ENCODE measurements around the gene DNPEP. TPM values are rescaled to one million over a fixed set of nuclear protein-coding genes. Genes with fewer than 3 reads are reported as not detected.

Gene DNPEP
- 10 to 100 TPM; 46.2 to 49.6 TPM for polyA plus RNA-seq

DNA sequence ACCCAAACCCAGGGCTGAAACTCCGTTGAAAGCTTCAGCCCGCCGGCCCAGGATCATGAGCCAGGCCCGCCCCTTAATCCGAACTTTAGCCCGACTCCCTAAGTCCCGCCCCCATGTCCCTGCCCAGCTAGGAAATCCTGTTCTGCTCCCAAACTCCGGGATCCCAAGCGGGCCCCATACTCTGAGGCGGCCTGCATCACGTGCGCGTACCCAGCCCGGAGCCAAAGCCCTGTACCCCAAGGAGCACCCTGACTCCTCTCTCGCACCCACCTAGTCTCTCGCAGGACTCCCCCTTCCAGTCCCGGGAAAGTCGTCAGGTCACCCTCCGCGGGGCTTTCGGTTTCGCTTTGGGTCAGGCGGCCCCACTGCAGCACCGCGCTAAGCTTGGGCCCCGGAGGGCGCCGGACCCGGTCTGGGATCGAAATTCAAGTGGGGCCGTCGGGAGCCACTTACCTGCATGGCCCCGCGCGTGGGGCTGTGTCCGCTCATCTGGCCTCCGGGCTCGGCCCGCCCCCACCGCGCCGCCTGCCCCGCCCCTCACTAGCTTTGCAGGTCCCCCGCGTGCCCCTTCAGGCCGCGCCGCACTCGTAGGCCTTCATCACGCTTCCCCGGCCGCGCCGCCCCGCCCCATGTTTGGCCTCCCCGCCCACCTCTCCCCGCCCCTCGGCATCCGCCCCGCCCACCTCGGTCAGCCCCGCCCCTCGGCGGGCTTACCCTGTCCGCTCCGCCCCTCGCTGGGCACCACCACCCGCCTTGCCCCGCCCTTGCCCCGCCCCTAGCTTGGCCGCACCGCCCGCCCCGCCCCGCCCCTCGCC lies at the start of gene DNPEP:
Gene DNPEP (minus strand): TSS at position 607 of the 815 bp plus-strand sequence. CDS start 118 bp downstream, at position 489.
- 0 to 1% methylated on average over 45 to 75 of the region's 76 CpGs for WGBS, 2 donors
- no peaks in the 10 kb centered on the region for H3K9me3 ChIP-seq (ENCODE audit: control insufficient read depth in 2 of 2, insufficient read depth in 1 of 2, low read depth in 1 of 2, low read length in 1 of 2)
- H3K4me1 ChIP-seq (ENCODE audit: control insufficient read depth in 2 of 2, insufficient read depth in 2 of 2, low read length in 1 of 2): peaks cover 4 to 6% of the 10 kb centered on the region in 2 donors
- H3K27ac ChIP-seq (ENCODE audit: low read depth in 2 of 2, low read length in 1 of 2): peak within 1 kb of the TSS; percentile 97 to 98
- peak within 1 kb of the TSS; percentile 73 to 81 for H3K4me3 ChIP-seq (ENCODE audit: low read depth in 1 of 2, low read length in 2 of 2)
- peaks cover 9 to 30% of the 10 kb centered on the region in 2 donors for H3K36me3 ChIP-seq (ENCODE audit: control insufficient read depth in 2 of 2, insufficient read depth in 2 of 2, low read length in 1 of 2)
- no peaks in the 10 kb centered on the region for H3K27me3 ChIP-seq (ENCODE audit: control insufficient read depth in 1 of 2, insufficient read depth in 2 of 2, low read length in 2 of 2)

DNA sequence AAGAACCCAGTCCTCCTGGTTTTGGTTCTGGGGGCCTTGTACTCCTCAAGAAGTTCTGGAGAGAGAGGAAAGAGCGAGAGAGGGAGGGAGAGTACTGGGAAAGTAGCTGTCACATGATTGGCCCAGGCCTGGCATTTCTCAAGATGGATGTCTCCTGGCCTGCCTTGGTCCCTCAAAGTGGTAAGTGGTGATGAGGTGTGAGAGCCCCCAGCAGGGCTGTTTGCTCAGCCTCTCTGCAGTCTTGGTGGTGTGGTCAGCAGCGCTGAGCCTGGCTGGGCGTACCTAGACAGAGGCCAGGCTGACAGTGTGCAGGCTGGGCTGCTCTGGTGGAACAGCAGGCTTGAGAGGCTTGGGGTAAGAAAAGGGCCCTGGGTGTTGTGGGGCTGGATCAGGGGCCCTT lies 49.4 kb upstream of the DNPEP start:
- H3K27ac ChIP-seq (ENCODE audit: low read depth in 2 of 2, low read length in 1 of 2): peak overlapping the region in 1 of 2 donors; percentile 63
- 84 to 92% methylated on average over 3 of the region's 3 CpGs for WGBS, 2 donors
- no peaks in the 10 kb centered on the region for H3K36me3 ChIP-seq (ENCODE audit: control insufficient read depth in 2 of 2, insufficient read depth in 2 of 2, low read length in 1 of 2)
- no peaks in the 10 kb centered on the region for H3K9me3 ChIP-seq (ENCODE audit: control insufficient read depth in 2 of 2, insufficient read depth in 1 of 2, low read depth in 1 of 2, low read length in 1 of 2)
- H3K27me3 ChIP-seq (ENCODE audit: control insufficient read depth in 1 of 2, insufficient read depth in 2 of 2, low read length in 2 of 2): peaks cover 0 to 4% of the 10 kb centered on the region in 2 donors
- no peak overlapping the region for H3K4me3 ChIP-seq (ENCODE audit: low read depth in 1 of 2, low read length in 2 of 2)
- H3K4me1 ChIP-seq (ENCODE audit: control insufficient read depth in 2 of 2, insufficient read depth in 2 of 2, low read length in 1 of 2): peaks cover 2 to 3% of the 10 kb centered on the region in 2 donors

DNA sequence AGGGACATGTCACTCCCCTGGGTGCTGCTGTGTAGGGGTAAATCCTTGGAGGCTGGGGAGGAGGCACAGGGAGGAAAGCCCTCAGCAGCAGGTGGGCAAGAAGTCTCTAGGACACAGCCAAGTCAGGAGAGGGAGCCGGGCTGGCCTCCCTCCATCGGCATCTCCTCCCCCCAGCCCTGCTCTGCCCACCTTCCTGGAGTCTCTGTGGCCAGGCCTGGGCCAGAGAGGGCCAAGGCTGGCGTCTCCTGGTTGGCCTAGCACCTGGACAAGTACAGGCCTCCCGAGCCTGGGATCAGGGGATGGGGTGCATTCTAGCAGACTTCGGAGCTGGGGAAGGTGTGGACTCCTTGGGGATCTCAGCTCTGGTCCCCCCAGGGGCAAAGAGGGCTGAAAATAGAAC lies 48.8 kb upstream of the DNPEP start:
- Histone ChIP-seq H3K27ac (ENCODE audit: low read depth in 2 of 2, low read length in 1 of 2) (peak overlapping the region; percentile 45 to 78), H3K4me1 (ENCODE audit: control insufficient read depth in 2 of 2, insufficient read depth in 2 of 2, low read length in 1 of 2) (peaks cover 0 to 1% of the 10 kb centered on the region in 2 donors), H3K36me3 (ENCODE audit: control insufficient read depth in 2 of 2, insufficient read depth in 2 of 2, low read length in 1 of 2) (no peaks in the 10 kb centered on the region), H3K4me3 (ENCODE audit: low read depth in 1 of 2, low read length in 2 of 2) (no peak overlapping the region), H3K27me3 (ENCODE audit: control insufficient read depth in 1 of 2, insufficient read depth in 2 of 2, low read length in 2 of 2) (peaks cover 0 to 4% of the 10 kb centered on the region in 2 donors), H3K9me3 (ENCODE audit: control insufficient read depth in 2 of 2, insufficient read depth in 1 of 2, low read depth in 1 of 2, low read length in 1 of 2) (no peaks in the 10 kb centered on the region)
- WGBS, 2 donors: 88 to 89% methylated on average over 5 of the region's 5 CpGs

DNA sequence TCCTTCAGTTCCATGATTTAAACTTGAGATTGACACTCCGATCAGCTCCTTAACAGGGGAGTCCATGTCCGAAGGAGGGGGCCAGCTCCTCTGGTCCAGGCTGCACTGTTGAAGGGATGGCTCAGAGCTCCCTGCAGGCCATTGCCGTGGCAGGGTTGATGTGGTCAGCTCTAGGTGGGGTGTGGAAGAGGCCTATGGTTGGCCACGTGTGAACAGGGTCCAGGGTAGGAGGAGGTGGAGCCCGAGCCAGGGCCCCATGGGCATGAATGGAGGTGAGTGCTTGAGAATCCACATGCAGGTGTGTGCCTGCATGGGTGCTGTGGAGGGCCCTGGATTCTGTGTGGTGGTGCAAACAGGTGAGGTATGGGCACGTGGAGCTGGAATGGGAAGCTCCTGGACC lies 48.0 kb upstream of the DNPEP start:
- WGBS, 2 donors: 87 to 90% methylated on average over 6 of the region's 6 CpGs
- Histone ChIP-seq H3K9me3 (ENCODE audit: control insufficient read depth in 2 of 2, insufficient read depth in 1 of 2, low read depth in 1 of 2, low read length in 1 of 2) (no peaks in the 10 kb centered on the region), H3K36me3 (ENCODE audit: control insufficient read depth in 2 of 2, insufficient read depth in 2 of 2, low read length in 1 of 2) (no peaks in the 10 kb centered on the region), H3K27me3 (ENCODE audit: control insufficient read depth in 1 of 2, insufficient read depth in 2 of 2, low read length in 2 of 2) (peaks cover 0 to 4% of the 10 kb centered on the region in 2 donors), H3K27ac (ENCODE audit: low read depth in 2 of 2, low read length in 1 of 2) (peak overlapping the region; percentile 78), H3K4me3 (ENCODE audit: low read depth in 1 of 2, low read length in 2 of 2) (no peak overlapping the region), H3K4me1 (ENCODE audit: control insufficient read depth in 2 of 2, insufficient read depth in 2 of 2, low read length in 1 of 2) (no peaks in the 10 kb centered on the region)

DNA sequence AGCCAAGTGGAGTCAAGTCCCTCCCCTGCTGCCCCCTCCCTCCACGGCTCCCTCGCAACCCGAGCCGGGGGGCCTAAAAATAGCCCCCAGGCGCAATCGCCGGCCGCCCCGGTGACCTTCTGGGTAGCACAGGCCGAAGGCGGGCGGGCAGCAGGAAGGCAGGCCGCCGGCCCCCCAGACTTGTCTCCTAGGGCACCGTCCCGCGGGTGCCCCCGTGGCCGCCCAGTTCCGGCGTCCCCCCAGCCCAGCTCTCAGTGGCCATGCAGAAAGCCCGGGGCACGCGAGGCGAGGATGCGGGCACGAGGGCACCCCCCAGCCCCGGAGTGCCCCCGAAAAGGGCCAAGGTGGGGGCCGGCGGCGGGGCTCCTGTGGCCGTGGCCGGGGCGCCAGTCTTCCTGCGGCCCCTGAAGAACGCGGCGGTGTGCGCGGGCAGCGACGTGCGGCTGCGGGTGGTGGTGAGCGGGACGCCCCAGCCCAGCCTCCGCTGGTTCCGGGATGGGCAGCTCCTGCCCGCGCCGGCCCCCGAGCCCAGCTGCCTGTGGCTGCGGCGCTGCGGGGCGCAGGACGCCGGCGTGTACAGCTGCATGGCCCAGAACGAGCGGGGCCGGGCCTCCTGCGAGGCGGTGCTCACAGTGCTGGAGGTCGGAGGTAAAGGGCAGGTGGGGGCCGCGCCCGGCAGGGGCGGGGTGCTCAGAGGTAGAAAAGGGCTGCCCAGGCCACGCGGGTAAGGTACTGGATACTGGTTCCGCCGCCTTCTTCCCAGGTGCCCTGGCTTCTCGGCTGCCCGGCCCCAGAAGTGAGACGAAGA lies 47.2 kb upstream of the DNPEP start, which contains the start of gene SPEG:
Gene SPEG (plus strand): TSS at position 126 of the 808 bp plus-strand sequence. CDS start 135 bp downstream, at position 261.
- Histone ChIP-seq H3K27me3 (ENCODE audit: control insufficient read depth in 1 of 2, insufficient read depth in 2 of 2, low read length in 2 of 2) (peaks cover 0 to 4% of the 10 kb centered on the region in 2 donors), H3K4me1 (ENCODE audit: control insufficient read depth in 2 of 2, insufficient read depth in 2 of 2, low read length in 1 of 2) (no peaks in the 10 kb centered on the region), H3K4me3 (ENCODE audit: low read depth in 1 of 2, low read length in 2 of 2) (peak within 1 kb of the TSS in 1 of 2 donors; percentile 5), H3K27ac (ENCODE audit: low read depth in 2 of 2, low read length in 1 of 2) (peak within 1 kb of the TSS; percentile 78), H3K9me3 (ENCODE audit: control insufficient read depth in 2 of 2, insufficient read depth in 1 of 2, low read depth in 1 of 2, low read length in 1 of 2) (no peaks in the 10 kb centered on the region), H3K36me3 (ENCODE audit: control insufficient read depth in 2 of 2, insufficient read depth in 2 of 2, low read length in 1 of 2) (no peaks in the 10 kb centered on the region)
- WGBS, 2 donors: 9 to 14% methylated on average over 64 to 77 of the region's 77 CpGs

DNA sequence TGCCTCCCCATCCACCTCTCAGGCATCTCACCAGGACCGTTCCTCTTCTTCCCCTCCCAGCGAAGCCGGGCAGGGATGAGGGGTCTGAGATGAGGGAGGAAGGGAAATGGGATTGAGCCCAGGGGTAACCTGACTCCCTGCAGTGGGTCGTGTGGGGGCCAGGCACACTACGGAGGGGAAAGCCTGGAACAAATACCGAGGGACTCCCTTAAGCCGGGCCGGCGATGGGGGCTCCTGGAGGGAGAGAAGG lies 46.7 kb upstream of the DNPEP start:
- no peaks in the 10 kb centered on the region for H3K9me3 ChIP-seq (ENCODE audit: control insufficient read depth in 2 of 2, insufficient read depth in 1 of 2, low read depth in 1 of 2, low read length in 1 of 2)
- H3K27ac ChIP-seq (ENCODE audit: low read depth in 2 of 2, low read length in 1 of 2): peak overlapping the region; percentile 78
- 49 to 59% methylated on average over 6 to 9 of the region's 9 CpGs for WGBS, 2 donors
- no peak overlapping the region for H3K4me3 ChIP-seq (ENCODE audit: low read depth in 1 of 2, low read length in 2 of 2)
- H3K4me1 ChIP-seq (ENCODE audit: control insufficient read depth in 2 of 2, insufficient read depth in 2 of 2, low read length in 1 of 2): no peaks in the 10 kb centered on the region
- H3K27me3 ChIP-seq (ENCODE audit: control insufficient read depth in 1 of 2, insufficient read depth in 2 of 2, low read length in 2 of 2): peaks cover 0 to 4% of the 10 kb centered on the region in 2 donors
- H3K36me3 ChIP-seq (ENCODE audit: control insufficient read depth in 2 of 2, insufficient read depth in 2 of 2, low read length in 1 of 2): no peaks in the 10 kb centered on the region

DNA sequence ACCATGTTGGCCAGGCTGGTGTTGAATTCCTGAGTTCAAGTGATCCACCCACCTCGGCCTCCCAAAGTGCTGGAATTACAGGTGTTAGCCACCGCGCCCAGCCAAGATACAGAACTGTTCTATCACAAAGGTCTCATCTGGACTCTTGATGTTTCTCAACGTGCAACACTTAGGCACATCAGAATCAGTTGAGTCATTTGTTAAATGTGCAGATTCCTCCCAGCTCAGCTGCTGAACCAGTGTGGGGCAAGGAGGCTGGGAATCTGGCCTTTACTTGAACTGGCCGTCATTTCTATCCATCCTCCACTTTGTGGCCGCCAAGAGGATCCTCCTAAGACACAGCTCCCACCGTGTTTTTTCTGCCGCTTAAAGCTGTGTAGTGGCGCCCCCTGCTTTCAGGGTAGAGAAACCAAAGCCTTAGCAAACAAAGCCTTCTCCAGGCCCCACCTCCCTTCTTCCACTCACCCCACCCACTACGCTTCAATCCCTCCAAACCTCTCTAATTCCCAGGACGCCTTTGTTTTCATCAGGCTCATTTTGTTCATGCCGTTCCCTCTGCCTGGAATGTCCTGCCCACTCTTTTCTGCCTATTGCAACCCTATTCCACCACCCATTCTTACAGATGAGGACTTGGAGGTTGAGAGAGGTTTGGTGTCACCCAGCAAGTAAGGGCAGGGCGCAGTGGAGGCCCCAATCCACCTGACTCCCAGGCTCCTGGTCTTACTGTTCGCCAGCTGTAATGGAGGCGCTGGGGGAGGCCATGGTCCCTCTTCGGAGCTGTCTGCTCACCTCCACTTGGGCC lies 46.2 kb upstream of the DNPEP start:
- H3K27ac ChIP-seq (ENCODE audit: low read depth in 2 of 2, low read length in 1 of 2): peak overlapping the region; percentile 78
- H3K36me3 ChIP-seq (ENCODE audit: control insufficient read depth in 2 of 2, insufficient read depth in 2 of 2, low read length in 1 of 2): no peaks in the 10 kb centered on the region
- no peak overlapping the region for H3K4me3 ChIP-seq (ENCODE audit: low read depth in 1 of 2, low read length in 2 of 2)
- H3K4me1 ChIP-seq (ENCODE audit: control insufficient read depth in 2 of 2, insufficient read depth in 2 of 2, low read length in 1 of 2): no peaks in the 10 kb centered on the region
- peaks cover 0 to 4% of the 10 kb centered on the region in 2 donors for H3K27me3 ChIP-seq (ENCODE audit: control insufficient read depth in 1 of 2, insufficient read depth in 2 of 2, low read length in 2 of 2)
- H3K9me3 ChIP-seq (ENCODE audit: control insufficient read depth in 2 of 2, insufficient read depth in 1 of 2, low read depth in 1 of 2, low read length in 1 of 2): no peaks in the 10 kb centered on the region
- WGBS, 2 donors: 77% methylated on average over 16 of the region's 16 CpGs

DNA sequence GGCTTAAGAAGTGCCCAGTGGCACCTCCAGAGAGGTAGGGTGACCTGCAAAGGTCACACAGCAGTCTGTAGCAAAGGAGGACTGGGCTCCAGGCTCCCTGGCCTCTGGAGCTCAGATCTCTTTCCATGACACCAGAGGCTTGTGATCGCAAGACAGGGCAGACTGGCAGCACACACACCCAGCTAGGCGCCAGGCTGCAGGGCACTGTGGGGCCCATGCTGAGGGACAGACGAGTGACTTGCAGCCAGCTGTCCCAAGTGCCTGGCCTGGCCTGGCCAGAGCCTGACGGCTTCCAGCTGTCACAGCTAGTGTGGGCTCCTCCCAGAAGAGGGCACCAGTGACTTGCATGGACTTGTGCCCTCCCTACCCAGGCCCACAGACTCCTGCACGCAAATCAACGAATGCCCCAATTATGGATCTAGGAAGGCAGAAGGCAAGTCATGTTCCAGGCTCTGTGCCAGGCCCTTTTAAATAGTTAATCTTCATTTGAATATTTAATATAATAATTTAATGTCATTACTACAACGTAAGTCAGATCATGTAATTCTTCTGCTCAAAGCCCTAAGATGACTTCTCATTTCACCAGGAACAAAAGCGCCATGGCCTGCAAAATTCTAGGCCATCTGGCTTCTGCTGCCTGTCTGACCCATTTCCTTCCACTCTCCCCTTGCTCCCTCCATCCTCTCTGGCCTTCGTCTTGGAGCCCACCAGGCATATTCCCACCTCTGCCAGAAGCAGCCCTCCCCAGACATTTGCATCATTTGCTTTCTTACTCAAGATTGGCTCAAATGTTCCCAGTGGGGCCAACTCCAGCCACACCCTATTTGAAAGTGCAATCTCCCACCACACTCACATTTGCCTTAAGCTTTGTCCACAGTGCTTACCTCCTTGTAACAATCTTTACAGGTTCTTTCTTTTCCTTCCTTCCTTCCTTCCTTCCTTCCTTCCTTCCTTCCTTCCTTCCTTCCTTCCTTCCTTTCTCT lies 43.2 kb upstream of the DNPEP start:
- Histone ChIP-seq H3K36me3 (ENCODE audit: control insufficient read depth in 2 of 2, insufficient read depth in 2 of 2, low read length in 1 of 2) (no peaks in the 10 kb centered on the region), H3K4me3 (ENCODE audit: low read depth in 1 of 2, low read length in 2 of 2) (no peak overlapping the region), H3K9me3 (ENCODE audit: control insufficient read depth in 2 of 2, insufficient read depth in 1 of 2, low read depth in 1 of 2, low read length in 1 of 2) (no peaks in the 10 kb centered on the region), H3K4me1 (ENCODE audit: control insufficient read depth in 2 of 2, insufficient read depth in 2 of 2, low read length in 1 of 2) (no peaks in the 10 kb centered on the region), H3K27me3 (ENCODE audit: control insufficient read depth in 1 of 2, insufficient read depth in 2 of 2, low read length in 2 of 2) (peaks cover 0 to 4% of the 10 kb centered on the region in 2 donors), H3K27ac (ENCODE audit: low read depth in 2 of 2, low read length in 1 of 2) (peak overlapping the region; percentile 33 to 50)
- WGBS, 2 donors: 48 to 52% methylated on average over 9 of the region's 9 CpGs

Measured in esophagus (tissue), 2 donors.